Ecto neural progenitor cell (in vitro differentiated cells): ENCODE data around the gene DHX40.
"Not testable (repeated sequence)": the region's sequence is repeated elsewhere in the genome, so short reads cannot be mapped to it uniquely, and the experiment has no call there.

Experiments
- DNase-seq: peaks from one replicate; pipeline ENCODE4 v3.0.0-alpha.2; 2018; ENCODE audit warnings: low spot score

Gene DHX40

GRCh38 chr17:59631276-59631675 is 65.9 kb downstream of the DHX40 start:
- DNase-seq = no peak

DNA sequence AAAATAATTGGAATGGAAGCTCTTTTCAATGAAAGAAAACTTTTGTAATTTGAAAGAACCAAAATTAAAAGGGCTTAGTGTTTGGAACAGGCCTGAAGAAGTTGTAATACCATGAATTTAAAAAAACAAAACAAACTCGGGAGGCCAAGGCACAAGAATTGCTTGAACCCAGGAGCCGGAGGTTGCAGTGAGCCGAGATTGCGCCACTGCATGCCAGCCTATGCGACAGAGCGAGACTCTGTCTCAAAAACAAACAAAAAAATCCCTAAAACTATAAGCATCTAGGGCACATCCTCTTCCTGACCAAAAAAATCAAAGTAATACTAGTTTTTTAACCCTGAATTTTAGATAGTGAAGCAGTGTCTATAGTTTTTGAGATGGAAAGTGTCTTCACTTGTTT is 67.0 kb downstream of the DHX40 start:
- no peak for DNase-seq

DNA sequence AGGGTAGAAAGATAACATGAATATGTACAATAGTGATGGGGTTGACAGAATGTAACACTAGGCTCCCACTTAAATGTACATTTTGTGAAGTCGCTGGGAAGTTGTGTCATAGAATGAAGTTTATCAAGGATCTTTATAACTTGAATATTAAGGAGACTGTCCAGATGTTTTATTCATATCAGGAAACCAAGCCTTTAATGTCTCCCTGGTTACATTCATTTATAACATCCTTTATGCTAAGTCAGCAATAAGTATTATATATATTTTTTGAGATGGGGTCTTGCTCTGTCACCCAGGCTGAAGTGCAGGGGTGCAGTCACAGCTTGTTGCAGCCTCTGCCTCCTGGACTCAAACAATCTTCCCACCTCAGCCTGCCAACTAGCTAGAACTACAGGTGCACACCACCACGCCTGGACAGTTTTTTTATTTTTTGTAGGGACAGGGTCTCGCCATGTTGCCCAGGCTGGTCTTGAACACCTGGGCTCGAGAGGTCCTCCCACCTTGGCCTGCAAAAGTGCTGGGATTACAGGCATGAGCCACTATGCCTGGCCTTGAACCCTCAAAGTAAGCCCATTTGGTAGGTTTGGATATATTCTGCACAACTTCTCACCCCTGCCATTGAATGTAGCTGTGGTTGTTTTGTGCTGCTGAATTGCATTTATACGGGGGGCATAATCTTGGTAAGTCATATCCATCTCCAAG is 68.4 kb downstream of the DHX40 start:
- no peak for DNase-seq

GRCh38 chr17:59634632-59635541 is 69.5 kb downstream of the DHX40 start:
- no peak for DNase-seq

DNA sequence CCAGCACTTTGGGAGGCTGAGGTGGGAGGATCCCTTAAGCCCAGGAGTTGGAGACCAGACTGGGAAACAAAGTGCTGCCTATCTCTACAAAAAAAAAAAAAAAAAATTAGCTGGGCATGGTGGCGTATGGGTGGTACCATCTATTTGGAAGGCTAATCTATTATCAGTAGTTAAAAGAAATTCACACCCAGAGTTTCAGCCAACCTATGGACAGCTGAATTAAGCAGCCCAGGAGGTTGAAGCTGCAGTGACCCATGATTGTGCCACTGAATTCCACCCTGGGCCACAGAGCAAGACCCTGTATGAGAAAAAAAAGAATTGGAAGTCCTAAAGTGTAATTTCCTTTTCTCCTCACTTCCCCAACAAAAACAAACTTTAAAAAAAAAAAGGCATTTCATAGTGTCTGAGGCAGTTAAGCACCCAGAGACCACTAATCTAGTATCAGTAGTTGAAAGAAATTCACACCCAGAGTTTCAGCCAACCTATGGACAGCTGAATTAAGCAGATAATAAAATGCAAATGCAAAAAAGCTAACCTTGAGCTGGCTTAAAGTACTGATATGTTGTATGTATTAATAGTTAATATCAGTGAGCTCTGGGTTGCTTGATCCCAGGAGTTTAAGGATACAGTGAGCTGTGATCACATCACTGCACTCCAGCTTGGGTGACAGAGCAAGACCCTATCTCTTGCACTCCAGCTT is 72.4 kb downstream of the DHX40 start:
- no peak for DNase-seq

DNA sequence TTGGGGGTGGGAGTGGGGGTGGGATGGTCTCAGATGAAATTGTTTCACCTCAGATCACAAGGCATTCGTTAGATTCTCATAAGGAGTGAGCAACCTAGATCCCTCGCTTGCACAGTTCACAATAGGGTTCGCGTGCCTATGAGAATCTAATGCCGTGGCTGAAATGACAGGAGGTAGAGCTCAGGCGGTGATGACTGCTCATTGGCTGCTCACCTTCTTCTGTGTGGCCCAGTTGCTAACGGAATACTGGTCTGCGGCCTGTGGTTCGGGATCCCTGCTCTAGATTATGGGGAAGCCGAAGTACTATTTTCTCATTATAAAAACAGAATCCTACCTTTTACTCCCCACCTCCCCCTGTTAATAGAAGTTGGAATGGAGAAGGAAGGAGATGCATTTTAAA is 73.1 kb downstream of the DHX40 start:
- no peak for DNase-seq

- DNase-seq = no peak
These were observed 76.5 kb downstream of the DHX40 start for GRCh38 chr17:59641799-59642484.

DNA sequence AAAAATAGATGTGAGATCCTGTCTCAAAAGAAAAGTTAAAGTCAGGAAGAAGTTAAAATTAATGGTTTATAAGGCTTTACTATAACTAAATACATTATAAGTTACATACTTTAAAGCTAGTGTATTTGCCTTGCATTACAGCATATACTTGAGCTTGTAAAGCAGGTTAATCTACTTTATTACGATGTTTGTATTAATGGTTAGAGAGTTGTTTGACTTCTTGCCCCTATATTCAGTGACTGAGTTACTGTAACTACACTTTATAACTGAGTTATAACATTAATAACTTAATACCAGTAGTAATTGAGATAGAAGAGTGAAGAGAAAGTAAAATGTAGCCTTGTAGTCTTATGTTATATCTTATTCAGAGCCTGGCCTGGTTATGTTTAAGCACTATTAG is 77.2 kb downstream of the DHX40 start:
- no peak for DNase-seq

- DNase-seq = no peak
These were observed 78.0 kb downstream of the DHX40 start for GRCh38 chr17:59643159-59644140.

DNA sequence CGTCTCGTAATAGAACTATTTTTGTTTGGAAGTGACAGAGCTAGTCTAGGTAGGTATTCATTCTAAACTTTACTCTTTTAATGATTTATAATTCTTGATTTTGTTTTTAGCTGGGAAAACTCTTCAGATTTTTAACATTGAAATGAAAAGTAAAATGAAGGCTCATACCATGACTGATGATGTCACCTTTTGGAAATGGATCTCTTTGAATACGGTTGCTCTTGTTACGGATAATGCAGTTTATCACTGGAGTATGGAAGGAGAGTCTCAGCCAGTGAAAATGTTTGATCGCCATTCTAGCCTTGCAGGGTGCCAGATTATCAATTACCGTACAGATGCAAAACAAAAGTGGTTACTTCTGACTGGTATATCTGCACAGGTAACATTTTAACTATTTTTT is 81.9 kb downstream of the DHX40 start:
- no peak for DNase-seq

DNA sequence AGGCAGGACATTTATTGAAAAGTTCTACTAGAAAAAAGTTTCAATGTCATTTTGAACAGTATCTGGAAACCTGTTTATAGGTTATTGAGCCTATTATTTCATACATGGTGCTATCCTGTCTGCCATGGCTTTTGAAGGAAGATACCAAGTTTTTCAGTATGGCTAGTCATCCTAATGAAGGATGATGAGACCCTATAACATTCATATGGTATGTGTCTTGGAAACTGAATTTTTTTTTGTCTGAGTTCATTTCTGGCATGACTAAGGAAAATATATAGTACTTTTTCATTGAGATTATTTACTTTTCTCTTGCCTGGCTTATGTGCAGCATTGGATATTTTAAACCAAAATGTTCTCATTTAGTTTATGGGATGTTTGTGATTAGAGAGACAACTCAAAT is 84.5 kb downstream of the DHX40 start:
- no peak for DNase-seq

DNA sequence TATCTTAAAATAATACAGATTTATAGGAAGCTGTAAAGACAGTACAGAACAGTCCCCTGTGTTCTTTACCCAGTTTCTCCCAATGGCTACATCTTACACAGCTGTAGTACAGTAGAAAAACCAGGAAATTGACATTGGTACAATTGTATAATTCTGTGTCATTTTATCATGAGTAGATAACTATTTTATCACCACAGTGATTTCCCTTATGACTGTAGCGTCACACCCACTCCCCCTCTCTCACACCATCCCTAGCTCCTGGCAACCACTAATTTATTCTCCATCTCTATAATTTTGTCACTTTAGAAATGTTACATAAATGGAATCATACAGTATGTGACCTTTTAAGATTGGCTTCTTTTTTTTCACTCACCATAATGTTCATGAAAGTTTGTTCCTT is 85.2 kb downstream of the DHX40 start:
- no peak for DNase-seq

DNA sequence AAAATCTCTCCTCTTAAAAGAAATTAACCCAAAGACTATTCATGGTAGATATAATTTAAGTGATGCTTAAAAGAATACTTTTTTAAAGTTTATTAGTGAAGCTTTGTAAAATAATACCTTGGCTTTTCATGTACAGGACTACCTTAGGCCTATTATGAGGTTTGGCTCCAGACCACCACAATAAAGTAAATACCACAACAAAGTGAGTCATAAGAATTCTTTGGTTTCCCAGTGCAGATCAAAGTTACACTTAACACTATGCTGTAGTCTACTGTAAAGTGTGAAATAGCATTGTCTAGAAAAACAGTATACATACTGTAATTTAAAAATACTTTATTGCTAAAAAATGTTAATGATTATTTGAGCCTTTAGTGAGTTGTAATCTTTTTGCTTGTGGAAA is 85.9 kb downstream of the DHX40 start:
- DNase-seq = no peak

DNA sequence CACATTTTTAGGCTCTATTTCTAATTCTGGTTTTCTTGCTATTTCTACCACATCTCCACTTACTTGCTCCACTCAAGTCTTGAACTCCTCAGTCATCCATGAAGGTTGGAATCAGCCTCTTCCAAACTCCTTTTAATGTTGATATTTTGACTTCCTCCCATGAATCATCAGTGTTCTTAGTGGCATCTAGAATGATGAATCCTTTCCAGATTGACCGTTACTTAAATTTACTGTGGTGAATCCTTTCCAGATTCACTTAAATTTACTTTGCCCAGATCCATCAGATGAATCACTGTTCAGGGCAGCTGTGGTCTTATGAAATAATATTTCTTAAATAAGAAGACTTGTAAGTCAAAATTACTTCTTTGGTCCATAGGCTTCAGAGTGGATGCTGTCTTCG is 86.7 kb downstream of the DHX40 start:
- DNase-seq = no peak

GRCh38 chr17:59656624-59657023 is 91.2 kb downstream of the DHX40 start:
- DNase-seq = not testable (repeated sequence)
